ENCODE data around the gene MIPEP.
"Not testable (repeated sequence)": the region's sequence is repeated elsewhere in the genome, so short reads cannot be mapped to it uniquely, and the experiment has no call there.

Gene MIPEP

DNA sequence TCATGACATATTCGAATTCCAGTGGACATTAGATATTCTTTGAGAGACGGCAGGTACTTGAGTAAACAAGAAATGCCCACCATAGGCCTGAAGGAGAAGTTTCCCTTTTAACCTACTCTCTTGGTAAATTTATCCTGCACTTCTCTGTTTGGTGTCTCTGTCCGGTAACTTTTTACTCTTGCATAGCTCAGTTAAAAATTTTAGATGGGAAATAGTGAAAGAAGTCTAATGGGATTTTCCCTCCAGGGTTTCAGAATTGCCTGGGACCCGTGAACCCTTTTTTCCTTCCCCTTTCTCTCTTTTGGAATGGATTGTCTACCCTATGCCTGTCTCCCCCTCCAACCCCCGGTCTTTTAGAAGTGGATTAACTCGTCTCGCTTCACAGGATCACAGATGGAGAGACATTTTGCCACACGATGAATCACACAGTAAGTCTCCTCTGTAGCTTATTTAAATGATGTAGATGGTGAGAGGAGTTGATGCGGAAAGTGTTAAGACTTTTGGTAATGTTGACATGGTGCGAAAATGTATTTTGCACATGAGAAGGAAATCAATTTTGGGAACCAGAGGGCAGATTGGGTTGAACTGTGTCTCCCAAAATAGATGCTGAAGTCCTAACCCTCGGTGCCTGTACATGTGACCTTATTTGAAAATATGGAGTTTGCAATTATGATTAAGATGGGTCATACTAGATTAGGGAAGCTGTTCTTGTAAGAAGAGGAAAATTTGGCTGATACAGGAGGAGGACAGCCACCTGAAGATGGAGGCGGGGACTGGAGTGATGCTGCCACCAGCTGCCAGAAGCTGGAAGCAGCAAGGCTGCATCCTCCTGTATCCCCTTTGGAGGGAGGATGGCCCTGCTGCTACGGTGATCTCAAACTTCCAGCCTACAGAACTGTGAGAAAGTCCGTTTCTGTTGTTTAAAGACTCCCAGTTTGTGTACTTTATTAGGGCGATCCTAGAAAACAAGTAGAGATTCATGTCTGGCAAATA lies 711 bp upstream of the MIPEP start:
- Histone ChIP-seq H3K4me1 (peaks cover 21% of the 10 kb centered on the region), H3K36me3 (peaks cover 3% of the 10 kb centered on the region; the same call in 1 of the 2 replicates), H3K27me3 (no peaks in the 10 kb centered on the region), H3K4me2 (peak overlapping the region; percentile 92), H3K4me3 (peak overlapping the region; percentile 81), H3K27ac (no peak overlapping the region), H3K9ac (peak overlapping the region; percentile 58; the same call in 1 of the 2 replicates), H4K20me1 (no peaks in the 10 kb centered on the region), H3K9me3 (no peaks in the 10 kb centered on the region)
- no peak for TF ChIP-seq Cebpa-rat (IDR thresholded peaks at IDR 0.05)

- not testable (repeated sequence) for H4K20me1 ChIP-seq, H3K27ac ChIP-seq, H3K9ac ChIP-seq, H3K36me3 ChIP-seq, H3K27me3 ChIP-seq, H3K4me3 ChIP-seq, H3K9me3 ChIP-seq, H3K4me2 ChIP-seq
- H3K4me1 ChIP-seq: peaks cover 10% of the 10 kb centered on the region
Observed at GRCh38 chr13:23884361-23884760, 4.8 kb downstream of the MIPEP start.

DNA sequence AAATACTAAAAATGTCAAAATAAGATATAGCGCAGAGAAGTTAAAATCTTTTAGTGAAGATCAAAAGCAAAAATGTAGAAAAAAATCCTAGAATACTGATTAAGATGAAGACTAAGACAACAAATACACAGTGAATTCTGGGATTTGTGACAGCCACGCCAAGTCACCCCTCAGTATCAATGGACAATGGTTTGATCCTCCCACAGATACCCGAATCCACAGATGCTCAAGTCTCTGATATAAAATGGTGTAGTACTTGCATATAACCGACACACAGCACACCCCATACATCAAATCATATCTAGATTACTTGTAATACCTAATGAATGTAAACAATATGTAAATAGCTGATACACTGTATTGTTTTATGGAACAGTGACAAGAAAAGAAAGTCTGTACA lies 5.9 kb downstream of the MIPEP start:
- no peaks in the 10 kb centered on the region for H3K27me3 ChIP-seq
- H3K4me1 ChIP-seq: peaks cover 7% of the 10 kb centered on the region
- TF ChIP-seq Cebpa-rat (IDR thresholded peaks at IDR 0.05): no peak
- no peak overlapping the region for H3K9ac ChIP-seq
- H3K36me3 ChIP-seq: peaks cover 8% of the 10 kb centered on the region; the same call in 1 of the 2 replicates
- no peaks in the 10 kb centered on the region for H4K20me1 ChIP-seq
- H3K9me3 ChIP-seq: no peaks in the 10 kb centered on the region
- H3K27ac ChIP-seq: no peak overlapping the region
- no peak overlapping the region for H3K4me3 ChIP-seq
- H3K4me2 ChIP-seq: no peak overlapping the region

DNA sequence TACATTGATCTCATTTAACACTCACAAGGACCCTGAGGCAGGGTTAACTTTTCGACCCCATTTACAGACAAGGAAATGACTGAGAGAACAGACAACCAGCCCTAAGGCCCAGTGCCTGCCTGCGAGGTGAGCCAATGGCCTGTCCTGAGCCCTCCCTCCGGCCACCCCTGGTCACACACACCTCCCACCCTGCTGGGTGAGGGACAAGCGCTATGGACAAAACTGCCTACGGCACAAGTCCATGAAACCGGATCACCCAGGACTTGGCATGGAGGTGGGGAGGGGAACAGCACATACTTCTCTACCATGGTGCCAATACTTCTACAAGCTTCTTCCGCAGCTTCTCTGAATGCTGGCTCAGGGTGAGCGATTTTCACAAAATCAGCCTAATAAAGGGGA lies 7.8 kb downstream of the MIPEP start:
- H3K4me1 ChIP-seq, H3K4me3 ChIP-seq, H3K4me2 ChIP-seq, H4K20me1 ChIP-seq, H3K9ac ChIP-seq, H3K27ac ChIP-seq, H3K9me3 ChIP-seq, H3K36me3 ChIP-seq, H3K27me3 ChIP-seq: not testable (repeated sequence)

- not testable (repeated sequence) for H4K20me1 ChIP-seq, H3K27me3 ChIP-seq, H3K9ac ChIP-seq, H3K4me2 ChIP-seq, H3K9me3 ChIP-seq, H3K4me3 ChIP-seq, H3K27ac ChIP-seq, H3K4me1 ChIP-seq, H3K36me3 ChIP-seq
Observed at GRCh38 chr13:23880493-23881401, 8.5 kb downstream of the MIPEP start.

- H3K9me3 ChIP-seq: no peaks in the 10 kb centered on the region
- no peaks in the 10 kb centered on the region for H3K27me3 ChIP-seq
- no peaks in the 10 kb centered on the region for H3K36me3 ChIP-seq
- H3K9ac ChIP-seq: no peak overlapping the region
- no peaks in the 10 kb centered on the region for H3K4me1 ChIP-seq
- H3K27ac ChIP-seq: no peak overlapping the region
- no peaks in the 10 kb centered on the region for H4K20me1 ChIP-seq
- no peak overlapping the region for H3K4me2 ChIP-seq
- H3K4me3 ChIP-seq: no peak overlapping the region
- no peak for TF ChIP-seq Cebpa-rat (IDR thresholded peaks at IDR 0.05)
Observed at GRCh38 chr13:23877286-23877685, 11.9 kb downstream of the MIPEP start.

DNA sequence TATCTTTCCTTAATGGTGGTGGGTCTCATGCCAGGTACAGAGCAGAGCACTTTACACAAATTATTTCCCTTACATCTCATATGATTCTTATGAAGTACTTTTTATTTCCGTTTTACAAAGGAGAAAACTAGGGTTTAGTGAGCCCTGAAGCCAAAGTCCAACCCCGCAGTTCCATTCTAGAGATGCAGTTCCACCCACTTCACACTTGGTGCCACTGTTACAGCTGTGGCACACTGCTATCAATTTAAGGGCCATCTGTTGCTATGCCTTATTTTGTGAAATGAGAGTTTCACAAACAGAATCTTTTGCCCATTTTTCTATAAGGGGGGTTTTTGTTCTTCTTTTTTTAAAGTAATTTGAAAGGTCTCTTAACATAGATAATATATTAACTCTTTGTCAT lies 12.9 kb downstream of the MIPEP start:
- Histone ChIP-seq H3K9ac (no peak overlapping the region), H3K27ac (no peak overlapping the region), H3K9me3 (no peaks in the 10 kb centered on the region), H4K20me1 (no peaks in the 10 kb centered on the region), H3K27me3 (no peaks in the 10 kb centered on the region), H3K4me3 (no peak overlapping the region), H3K4me2 (no peak overlapping the region), H3K36me3 (no peaks in the 10 kb centered on the region), H3K4me1 (0 out of 2 replicates have a peak, but pooled peaks cover under 1% of the 10 kb centered on the region)
- TF ChIP-seq Cebpa-rat (IDR thresholded peaks at IDR 0.05): no peak

DNA sequence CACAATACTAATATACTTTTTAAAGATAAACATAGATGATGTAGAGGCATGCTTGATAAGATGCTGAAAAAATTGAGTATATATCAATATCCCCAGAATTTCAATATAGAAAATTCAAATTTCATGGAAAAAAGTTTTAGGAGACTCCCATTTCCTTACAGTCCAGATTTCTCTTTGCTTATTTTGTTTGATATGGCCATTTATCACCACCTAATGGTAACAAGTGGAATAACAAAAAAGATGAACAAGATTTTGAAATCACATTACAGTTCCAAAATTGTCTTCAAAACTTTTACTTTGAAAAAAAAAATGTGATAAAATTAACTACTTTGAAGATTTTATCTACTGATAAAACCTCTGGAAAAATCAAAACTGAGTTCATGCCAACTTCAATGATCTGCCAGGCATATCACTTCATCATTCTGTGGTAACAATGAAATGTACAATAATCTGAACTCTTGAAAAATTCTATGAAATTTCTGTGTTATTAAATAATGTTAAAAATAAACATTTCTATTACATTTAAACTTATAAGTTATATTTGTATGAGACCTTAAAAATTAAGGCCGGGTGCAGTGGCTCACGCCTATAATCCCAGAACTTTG lies 17.5 kb downstream of the MIPEP start:
- Histone ChIP-seq H3K27me3 (no peaks in the 10 kb centered on the region), H3K9ac (no peak overlapping the region), H3K4me2 (no peak overlapping the region), H3K9me3 (no peaks in the 10 kb centered on the region), H3K27ac (no peak overlapping the region), H3K36me3 (no peaks in the 10 kb centered on the region), H3K4me1 (0 out of 2 replicates have a peak, but pooled peaks cover 9% of the 10 kb centered on the region), H4K20me1 (no peaks in the 10 kb centered on the region), H3K4me3 (no peak overlapping the region)
- TF ChIP-seq Cebpa-rat (IDR thresholded peaks at IDR 0.05): no peak

DNA sequence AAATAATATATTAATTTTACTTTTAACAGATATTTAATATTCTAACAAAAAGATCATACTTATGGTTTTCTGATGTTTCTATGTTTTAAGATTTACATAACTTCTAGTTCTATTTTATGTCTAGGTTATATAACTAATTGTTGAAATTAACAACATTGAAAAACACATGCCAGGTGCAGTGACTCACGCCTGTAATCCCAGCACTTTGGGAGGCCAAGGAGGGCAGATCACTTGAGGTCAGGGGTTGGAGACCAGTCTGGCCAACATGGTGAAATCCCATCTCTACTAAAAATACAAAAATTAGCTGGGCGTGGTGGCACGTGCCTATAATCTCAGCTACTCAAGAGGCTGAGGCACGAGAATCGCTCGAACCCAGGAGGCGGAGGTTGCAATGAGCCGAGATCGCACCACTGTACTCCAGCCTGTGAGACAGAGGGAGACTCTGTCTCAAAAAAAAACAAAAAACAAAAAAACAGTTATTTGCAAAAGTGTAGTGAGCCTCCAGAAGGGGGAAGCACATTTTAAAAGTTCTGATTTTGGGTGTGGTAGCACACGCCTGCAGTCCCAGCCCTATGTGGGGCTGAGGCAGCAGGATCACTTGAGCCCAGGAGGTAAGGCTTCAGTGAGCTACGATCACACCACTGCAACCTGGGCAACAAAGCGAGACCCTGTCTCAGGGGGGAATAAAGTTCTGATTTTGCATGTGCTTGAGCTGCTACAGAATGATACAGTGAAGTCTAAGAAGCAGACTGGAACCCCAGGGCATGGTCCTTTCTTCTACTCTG lies 18.7 kb downstream of the MIPEP start:
- Histone ChIP-seq H3K9me3 (no peaks in the 10 kb centered on the region), H3K27ac (no peak overlapping the region), H3K27me3 (no peaks in the 10 kb centered on the region)

More for the DNA sequence above, 18.7 kb downstream of the MIPEP start:
- Histone ChIP-seq H3K36me3 (no peaks in the 10 kb centered on the region), H4K20me1 (no peaks in the 10 kb centered on the region), H3K4me1 (peaks cover 15% of the 10 kb centered on the region), H3K4me3 (no peak overlapping the region), H3K9ac (no peak overlapping the region), H3K4me2 (no peak overlapping the region)
- no peak for TF ChIP-seq Cebpa-rat (IDR thresholded peaks at IDR 0.05)
